ENCODE measurements around the gene C4B.

C4B gene

DNA sequence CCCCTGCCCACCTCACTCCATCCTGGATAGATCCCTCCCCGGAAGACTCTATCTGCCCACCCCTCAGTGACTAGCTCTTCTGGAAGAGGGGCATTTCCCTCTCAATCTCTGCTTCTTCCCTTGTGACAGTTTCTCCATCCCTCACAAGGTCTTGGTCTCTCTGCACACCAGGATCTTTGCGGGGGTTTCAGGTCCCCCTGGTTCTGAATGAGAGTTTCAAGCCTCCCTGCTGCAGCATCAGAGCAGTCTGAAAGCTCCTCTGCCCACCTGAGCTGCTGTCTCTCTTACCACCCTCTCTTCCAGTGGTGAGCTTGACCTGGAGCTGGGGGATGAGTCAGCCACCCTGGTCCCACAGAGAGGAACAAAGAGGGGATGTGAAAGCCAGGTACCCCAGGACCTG lies 70.2 kb downstream of the C4B start:
- DNase-seq = no peak

Data from hippocampal formation (tissue), 2 donors.